ENCODE results near the gene AUTS2.

AUTS2 gene

DNA sequence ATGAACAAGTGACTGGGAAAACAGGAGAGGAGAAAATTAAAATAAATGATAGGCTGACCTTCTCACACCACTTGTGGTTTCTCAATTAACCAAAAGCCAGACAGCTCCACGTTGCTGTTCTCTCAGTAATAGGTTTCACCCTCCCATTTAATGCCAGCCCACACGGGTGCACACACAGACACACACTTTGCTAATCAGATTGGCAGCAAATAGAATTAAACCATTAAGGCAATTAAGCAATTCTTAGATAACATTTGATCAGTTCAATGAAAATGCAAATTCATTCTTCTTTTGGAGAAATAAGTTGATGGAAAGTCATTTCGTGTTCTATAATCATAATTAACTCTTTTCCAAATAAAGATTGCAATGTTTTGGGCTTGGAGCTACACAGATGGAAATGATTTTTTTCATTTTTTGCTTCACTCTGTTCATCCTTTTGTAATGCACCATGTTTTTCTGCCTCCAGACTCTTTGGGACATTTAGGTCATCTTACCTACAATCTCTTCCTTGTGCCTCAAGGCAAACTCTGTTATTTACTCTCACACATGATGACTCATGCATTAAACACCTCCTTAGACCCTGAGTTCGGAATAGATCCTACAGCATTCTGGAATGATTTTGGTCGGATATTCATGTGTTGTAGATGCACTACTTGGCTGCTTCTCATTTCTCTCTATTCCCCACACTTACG, 700.7 kb downstream of the AUTS2 start:
- no peak for DNase-seq

- no peak for DNase-seq
Observed at GRCh38 chr7:70299472-70299807, 701.2 kb downstream of the AUTS2 start.

DNA sequence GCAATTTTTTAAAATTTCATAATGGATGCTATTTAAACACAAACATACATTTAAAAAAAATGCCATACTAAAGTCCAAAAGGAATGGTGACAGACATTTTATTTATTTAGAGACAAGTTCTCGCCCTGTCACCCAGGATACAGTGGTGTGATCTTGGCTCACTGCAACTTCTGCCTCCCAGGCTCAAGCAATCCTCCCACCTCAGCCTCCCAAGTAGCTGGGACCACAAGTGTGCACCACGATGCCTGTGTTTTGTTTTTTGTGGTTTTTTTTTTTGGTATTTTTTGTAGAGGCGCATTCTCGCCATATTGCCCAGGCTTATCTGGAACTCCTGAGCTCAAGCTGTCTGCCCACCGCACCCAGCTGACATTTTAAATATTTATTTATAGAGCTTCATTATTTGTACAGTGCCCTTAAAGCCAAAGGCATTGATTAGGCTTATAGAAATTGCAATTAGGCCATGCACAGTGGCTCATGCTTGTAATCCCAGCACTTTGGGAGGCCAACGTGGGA, 703.5 kb downstream of the AUTS2 start:
- DNase-seq, result no peak

- no peak for DNase-seq
Observed at GRCh38 chr7:70303309-70303708, 705.0 kb downstream of the AUTS2 start.

- DNase-seq, result no peak
Observed at GRCh38 chr7:70303780-70304179, 705.5 kb downstream of the AUTS2 start.

- no peak for DNase-seq
Observed at GRCh38 chr7:70306173-70306572, 707.9 kb downstream of the AUTS2 start.

DNA sequence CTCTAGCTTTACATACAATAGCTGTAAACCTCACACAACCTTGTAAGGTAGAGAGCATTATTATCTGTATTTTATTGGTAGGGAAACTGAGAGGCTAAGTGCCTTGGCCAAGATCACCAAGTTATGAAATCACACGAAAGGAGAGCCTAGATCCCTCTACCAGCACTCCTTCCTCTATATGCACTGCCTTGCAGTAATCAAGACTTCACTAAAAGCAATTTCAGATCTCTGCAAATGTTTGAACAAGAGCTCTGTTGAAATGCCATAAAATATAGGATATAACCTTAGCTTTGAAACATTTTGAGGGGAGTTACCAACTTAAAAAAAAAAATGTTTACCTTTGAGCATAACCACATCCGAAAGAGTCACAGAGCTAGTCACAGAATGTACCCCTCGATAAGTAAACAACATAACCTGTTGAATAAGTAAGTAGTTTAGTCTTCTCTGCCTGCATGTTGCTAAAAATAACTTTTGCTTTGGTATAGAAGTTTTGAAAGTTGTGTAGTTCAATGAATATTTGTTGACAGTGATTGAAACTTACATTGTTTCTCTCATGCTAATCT, 709.4 kb downstream of the AUTS2 start:
- DNase-seq, result peak; percentile 12

GRCh38 chr7:70312336-70312735, 714.1 kb downstream of the AUTS2 start:
- DNase-seq, result peak; percentile 21

- no peak for DNase-seq
Observed at GRCh38 chr7:70313271-70313670, 715.0 kb downstream of the AUTS2 start.

DNA sequence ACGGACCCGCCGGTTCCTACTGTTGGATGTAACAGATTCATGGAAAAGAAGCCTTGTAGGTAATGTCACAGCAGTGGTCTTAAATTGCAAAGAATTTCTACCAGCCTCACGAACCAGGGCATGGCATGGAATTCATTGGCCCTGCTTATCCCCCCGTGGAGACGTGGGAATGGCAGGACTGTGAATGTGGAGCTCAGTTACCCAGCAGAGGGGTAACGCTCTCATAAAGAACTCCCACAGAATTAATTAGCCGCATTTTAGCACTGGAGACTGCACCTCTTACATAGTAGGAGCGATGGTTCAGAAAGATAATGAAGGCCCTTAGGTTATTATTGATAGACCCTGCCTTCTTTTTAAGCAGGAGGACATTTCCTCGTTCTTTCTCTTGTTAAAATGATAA, 715.4 kb downstream of the AUTS2 start:
- no peak for DNase-seq

DNA sequence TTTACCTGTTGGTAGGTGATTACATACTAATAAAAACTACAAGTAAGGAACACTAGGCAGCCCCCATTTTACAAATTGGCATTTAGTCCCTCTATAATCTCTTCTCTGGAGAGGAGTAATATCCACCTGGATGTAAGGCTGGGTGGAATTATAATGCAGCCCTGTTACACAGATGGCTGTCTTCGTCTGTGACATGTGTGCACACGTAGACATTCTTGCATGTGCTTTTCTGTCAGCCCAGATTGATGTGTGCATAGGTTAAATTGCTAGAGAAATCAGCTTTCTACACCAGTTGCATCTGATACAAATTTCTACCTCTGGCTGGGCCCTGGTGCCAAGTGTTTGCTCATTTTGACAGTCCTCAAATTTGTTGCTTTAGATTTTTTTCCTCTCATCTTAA, 715.9 kb downstream of the AUTS2 start:
- no peak for DNase-seq

DNA sequence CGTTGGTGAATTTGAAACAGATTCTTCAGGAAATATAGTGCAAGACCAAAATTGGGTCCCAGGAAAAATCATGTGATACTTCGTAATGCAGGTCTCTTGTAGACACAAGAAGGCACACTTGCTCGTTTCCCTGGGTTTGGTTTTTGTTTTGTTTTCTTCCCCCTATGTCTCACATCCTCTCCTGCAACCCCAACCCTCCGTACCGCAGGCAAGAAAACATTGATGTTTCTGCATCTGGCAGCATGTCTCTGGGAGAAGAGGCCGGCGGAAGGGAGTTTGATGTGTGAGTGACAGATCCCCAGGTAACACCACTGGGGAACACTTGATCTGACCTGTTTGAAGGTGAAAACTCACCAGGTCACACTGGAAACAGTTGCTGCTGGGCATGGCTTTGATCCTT, 718.5 kb downstream of the AUTS2 start:
- DNase-seq, result peak; percentile 32

DNA sequence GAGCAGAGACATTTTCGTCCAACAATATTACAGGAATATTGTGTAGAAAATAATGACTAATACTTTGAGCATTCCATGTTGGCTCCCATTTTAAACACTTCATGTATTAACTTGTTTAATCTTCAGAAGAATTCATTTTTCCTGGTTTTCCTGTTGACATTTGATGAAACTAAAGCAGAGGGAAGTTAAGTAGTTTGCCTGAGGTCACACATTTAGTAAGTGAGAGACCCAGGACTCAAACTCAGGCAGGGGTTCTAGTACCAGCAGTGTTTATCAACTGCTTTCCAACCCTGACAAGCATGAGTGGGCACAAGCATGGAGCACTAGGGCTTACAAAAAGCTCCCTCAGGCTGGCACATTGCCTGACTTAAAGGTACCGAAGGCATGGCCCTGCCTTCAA, 719.1 kb downstream of the AUTS2 start:
- DNase-seq, result no peak

- DNase-seq, result no peak
Observed at GRCh38 chr7:70318511-70318910, 720.2 kb downstream of the AUTS2 start.

GRCh38 chr7:70319057-70319456, 720.8 kb downstream of the AUTS2 start:
- DNase-seq, result no peak

- DNase-seq, result no peak
Observed at GRCh38 chr7:70321016-70321590, 722.8 kb downstream of the AUTS2 start.

DNA sequence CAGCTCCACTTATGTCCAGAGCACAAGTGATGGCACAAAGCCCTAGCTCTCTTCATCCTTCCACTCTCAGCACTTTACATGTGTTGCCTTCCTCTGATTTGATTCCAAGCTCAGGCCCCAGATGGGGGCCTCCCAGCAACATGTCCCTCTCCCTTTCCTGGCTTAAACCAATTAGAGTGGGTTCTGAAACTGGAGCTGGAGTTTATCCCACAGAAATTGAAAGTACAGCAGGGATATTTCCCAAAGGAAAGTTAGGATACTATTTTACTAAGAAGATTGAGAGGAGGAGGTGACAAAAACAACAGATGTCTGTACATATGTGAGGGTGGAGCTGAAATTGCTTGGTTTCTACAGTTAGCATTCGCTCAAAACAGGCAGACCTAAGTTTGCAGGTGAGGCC, 724.6 kb downstream of the AUTS2 start:
- no peak for DNase-seq

GRCh38 chr7:70325509-70326101, 727.3 kb downstream of the AUTS2 start:
- no peak for DNase-seq

GRCh38 chr7:70334295-70334694, 736.0 kb downstream of the AUTS2 start:
- no peak for DNase-seq

DNA sequence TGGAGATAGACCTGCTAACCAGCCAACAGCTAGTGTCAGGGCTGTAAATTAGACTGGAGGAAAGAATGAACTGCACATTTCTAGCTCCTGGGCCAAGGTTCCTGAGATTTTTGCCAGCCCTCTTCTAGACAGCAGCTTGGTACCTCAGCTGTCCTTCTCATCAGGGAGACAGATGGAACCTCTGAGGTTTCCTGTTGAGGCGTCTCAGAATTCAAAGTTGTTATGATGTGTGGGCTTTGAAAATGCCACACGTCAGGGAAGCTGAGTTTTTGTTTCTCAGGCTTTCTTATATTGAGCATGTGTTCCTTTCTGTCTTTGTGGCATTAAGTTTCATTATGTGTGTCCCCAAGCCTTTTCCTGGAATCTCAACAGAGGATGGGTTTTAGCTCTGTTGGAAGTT, 736.6 kb downstream of the AUTS2 start:
- DNase-seq, result no peak

GRCh38 chr7:70336536-70336935, 738.3 kb downstream of the AUTS2 start:
- no peak for DNase-seq

GRCh38 chr7:70338015-70338414, 739.7 kb downstream of the AUTS2 start:
- no peak for DNase-seq

GRCh38 chr7:70340236-70340635, 742.0 kb downstream of the AUTS2 start:
- DNase-seq, result no peak

- no peak for DNase-seq
Observed at GRCh38 chr7:70341446-70341845, 743.2 kb downstream of the AUTS2 start.

Data from CD4-positive, alpha-beta T cell treated with Interleukin-10 for 1 hour (primary cell).